WTC11 (cell line): ENCODE measurements around the gene LOX. TPM values are rescaled to one million over a fixed set of nuclear protein-coding genes. Genes with fewer than 3 reads are reported as not detected.

Experiments used
- ATAC-seq: fragments of 200-7000 bp; cut with Tn5 transposase; 2 replicates; pipeline ENCODE4 v1.10.0; 2021; ENCODE audit warnings: mild to moderate bottlenecking, moderate library complexity
- CTCF ChIA-PET: fragments of 300-600 bp; sonication (Branson Sonifier 250); formaldehyde crosslinking; loops from one replicate; lab custom pipeline; 2021; ENCODE audit warnings: antibody characterized with exemption; lab: Charles Lee
- POLR2A ChIA-PET: fragments of 350-600 bp; sonication (Branson Sonifier 250); formaldehyde crosslinking; loops from one replicate; lab custom pipeline; 2021; ENCODE audit warnings: antibody characterized with exemption; lab: Charles Lee
- DNase-seq: peaks from one replicate; pipeline ENCODE4 v3.0.0; 2021; ENCODE audit warnings: low spot score
- H3K27ac Mint-ChIP-seq: 2 replicates; pipeline ENCODE4 v1.8.0; 2021; ENCODE audit warnings: mixed read lengths
- H3K27me3 Mint-ChIP-seq: 2 replicates; pipeline ENCODE4 v1.8.0; 2021; ENCODE audit warnings: low read depth, mild to moderate bottlenecking, moderate library complexity, mixed read lengths
- H3K36me3 Mint-ChIP-seq: 2 replicates; pipeline ENCODE4 v1.8.0; 2021; ENCODE audit warnings: mixed read lengths
- H3K4me1 Mint-ChIP-seq: 2 replicates; pipeline ENCODE4 v1.8.0; 2022; ENCODE audit warnings: mixed read lengths
- H3K4me3 Mint-ChIP-seq: 2 replicates; pipeline ENCODE4 v1.8.0; 2021; ENCODE audit warnings: mild to moderate bottlenecking, moderate library complexity, mixed read lengths
- H3K9me3 Mint-ChIP-seq: 2 replicates; pipeline ENCODE4 v1.8.0; 2021; ENCODE audit warnings: mixed read lengths
- ARID4B ChIP-seq: sonication (generic); formaldehyde crosslinking; IDR thresholded peaks from 2 replicates; pipeline ENCODE4 v1.8.0; 2023; ENCODE audit warnings: missing genetic modification reagents, mild to moderate bottlenecking, borderline replicate concordance
- ATF1 ChIP-seq: sonication (generic); formaldehyde crosslinking; IDR thresholded peaks from 2 replicates; pipeline ENCODE4 v1.8.1; 2023; ENCODE audit warnings: mild to moderate bottlenecking, moderate library complexity, missing genetic modification reagents
- CBFB ChIP-seq: sonication (generic); formaldehyde crosslinking; IDR thresholded peaks from 2 replicates; pipeline ENCODE4 v1.8.1; 2022; ENCODE audit warnings: mild to moderate bottlenecking, low read depth, missing genetic modification reagents
- CREM ChIP-seq: sonication (generic); formaldehyde crosslinking; IDR thresholded peaks from 2 replicates; pipeline ENCODE4 v1.8.1; 2022; ENCODE audit warnings: mild to moderate bottlenecking, missing genetic modification reagents, moderate library complexity
- CTCF ChIP-seq: fragments of 200-600 bp; IDR thresholded peaks from 2 replicates; pipeline ENCODE4 v1.8.0; 2022; ENCODE audit warnings: antibody characterized with exemption
- EMX1 ChIP-seq: fragments of 250-450 bp; sonication (Bioruptor Pico); IDR thresholded peaks from 2 replicates; pipeline ENCODE4 v1.8.0; 2021; ENCODE audit warnings: mild to moderate bottlenecking
- ESRRA ChIP-seq: sonication (generic); formaldehyde crosslinking; IDR thresholded peaks from 2 replicates; pipeline ENCODE4 v1.8.1; 2022; ENCODE audit warnings: mild to moderate bottlenecking, missing genetic modification reagents, borderline replicate concordance
- FOXP1 ChIP-seq: sonication (generic); formaldehyde crosslinking; IDR thresholded peaks from 2 replicates; pipeline ENCODE4 v1.8.0; 2022; ENCODE audit warnings: missing genetic modification reagents, mild to moderate bottlenecking, moderate library complexity, borderline replicate concordance
- HMGA2 ChIP-seq: fragments of 250-450 bp; sonication (Bioruptor Pico); IDR thresholded peaks from 2 replicates; pipeline ENCODE4 v1.4.0; 2021; ENCODE audit warnings: mild to moderate bottlenecking, moderate library complexity
- IRF2 ChIP-seq: sonication (generic); formaldehyde crosslinking; IDR thresholded peaks from 2 replicates; pipeline ENCODE4 v1.8.0; 2022; ENCODE audit warnings: low read depth, missing genetic modification reagents, borderline replicate concordance
- MYBL2 ChIP-seq: sonication (generic); formaldehyde crosslinking; IDR thresholded peaks from 2 replicates; pipeline ENCODE4 v1.8.1; 2023; ENCODE audit warnings: mild to moderate bottlenecking, moderate library complexity, missing genetic modification reagents
- NR2C2 ChIP-seq: sonication (generic); formaldehyde crosslinking; IDR thresholded peaks from 2 replicates; pipeline ENCODE4 v1.8.0; 2022; ENCODE audit warnings: mild to moderate bottlenecking, missing genetic modification reagents
- NR3C1 ChIP-seq: sonication (generic); formaldehyde crosslinking; conservative IDR thresholded peaks from 2 replicates; pipeline ENCODE4 v1.8.1; 2023; ENCODE audit warnings: low read depth, mild to moderate bottlenecking, missing genetic modification reagents
- SOX15 ChIP-seq: fragments of 250-450 bp; sonication (Bioruptor Pico); IDR thresholded peaks from 2 replicates; pipeline ENCODE4 v1.9.0; 2021; ENCODE audit warnings: mild to moderate bottlenecking
- TEAD1 ChIP-seq: sonication (generic); formaldehyde crosslinking; IDR thresholded peaks from 2 replicates; pipeline ENCODE4 v1.8.0; 2022; ENCODE audit warnings: mild to moderate bottlenecking, missing genetic modification reagents
- ZNF416 ChIP-seq: fragments of 250-450 bp; sonication (Bioruptor Pico); IDR thresholded peaks from 2 replicates; pipeline ENCODE4 v1.9.0; 2021; ENCODE audit warnings: mild to moderate bottlenecking, inconsistent platforms
- ZSCAN18 ChIP-seq: fragments of 250-450 bp; sonication (Bioruptor Pico); IDR thresholded peaks from 2 replicates; pipeline ENCODE4 v2.1.2; 2022; ENCODE audit warnings: mild to moderate bottlenecking, moderate library complexity
- total RNA-seq: library from RNA; stranded (reverse); gene quantifications from 3 replicates; pipeline ENCODE4 v1.2.3, GENCODE V29; 2021
- TF ChIP-seq, protein P1 (sequence below): sonication (generic); formaldehyde crosslinking; IDR thresholded peaks from 2 replicates; pipeline ENCODE4 v1.8.1; 2023; ENCODE audit warnings: mild to moderate bottlenecking, missing genetic modification reagents, moderate library complexity
- TF ChIP-seq, protein P2 (sequence below): sonication (generic); formaldehyde crosslinking; IDR thresholded peaks from 2 replicates; pipeline ENCODE4 v1.8.1; 2022; ENCODE audit warnings: low read depth, missing genetic modification reagents, borderline replicate concordance
- TF ChIP-seq, protein P3 (sequence below): sonication (generic); formaldehyde crosslinking; IDR thresholded peaks from 2 replicates; pipeline ENCODE4 v1.8.1; 2022; ENCODE audit warnings: low read depth, mild to moderate bottlenecking, moderate library complexity, missing genetic modification reagents, borderline replicate concordance
- TF ChIP-seq, protein P4 (sequence below): sonication (generic); formaldehyde crosslinking; IDR thresholded peaks from 2 replicates; pipeline ENCODE4 v1.8.0; 2023; ENCODE audit warnings: missing genetic modification reagents

Gene LOX
- total RNA-seq, 1 experiment from 2014 or later, result 1.3 TPM

- ATAC-seq (peak; percentile 55), DNase-seq (no peak)
- Mint-ChIP-seq H3K27ac (no peak overlapping the region), H3K4me1 (no peaks in the 10 kb centered on the region), H3K36me3 (peaks cover 11% of the 10 kb centered on the region), H3K4me3 (no peak overlapping the region), H3K27me3 (no peaks in the 10 kb centered on the region)
- CTCF ChIA-PET, result interaction anchor here (0.7 to 1.4 kb wide), 6 partner anchors 45 to 126 kb away, joined by 3 to 6 read pairs (median 4); partner anchors contain the start of genes LOX and ZNF474
- POLR2A ChIA-PET, result no interaction called here
- no peak for TF ChIP-seq CTCF
- no peak for TF ChIP-seq IRF2 (CRISPR knock-in tag)
- no peak for TF ChIP-seq MYBL2 (CRISPR knock-in tag)
- no peak for TF ChIP-seq CBFB
- TF ChIP-seq ZNF416 (CRISPR knock-in tag), result no peak
- TF ChIP-seq, protein P1, sequence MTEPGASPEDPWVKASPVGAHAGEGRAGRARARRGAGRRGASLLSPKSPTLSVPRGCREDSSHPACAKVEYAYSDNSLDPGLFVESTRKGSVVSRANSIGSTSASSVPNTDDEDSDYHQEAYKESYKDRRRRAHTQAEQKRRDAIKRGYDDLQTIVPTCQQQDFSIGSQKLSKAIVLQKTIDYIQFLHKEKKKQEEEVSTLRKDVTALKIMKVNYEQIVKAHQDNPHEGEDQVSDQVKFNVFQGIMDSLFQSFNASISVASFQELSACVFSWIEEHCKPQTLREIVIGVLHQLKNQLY (CRISPR knock-in tag), result no peak
- TF ChIP-seq NR3C1, result no peak
- no peak for TF ChIP-seq HMGA2 (CRISPR knock-in tag)
- TF ChIP-seq ZSCAN18 (CRISPR knock-in tag), result no peak
- TF ChIP-seq NR2C2 (CRISPR knock-in tag), result no peak
- TF ChIP-seq ATF1 (CRISPR knock-in tag), result no peak
- no peak for TF ChIP-seq SOX15 (CRISPR knock-in tag)
- TF ChIP-seq FOXP1, result no peak
- TF ChIP-seq, all 79 proteins: peak for 0
- no peaks in the 10 kb centered on the region for H3K9me3 Mint-ChIP-seq
Measured at GRCh38 chr5:122030251-122030650, 47.8 kb downstream of the LOX start.

- no peak overlapping the region for H3K27ac Mint-ChIP-seq
- POLR2A ChIA-PET, result no interaction called here
- H3K4me1 Mint-ChIP-seq, result no peaks in the 10 kb centered on the region
- no peaks in the 10 kb centered on the region for H3K9me3 Mint-ChIP-seq
- ATAC-seq, result no peak
- peaks cover 11% of the 10 kb centered on the region for H3K36me3 Mint-ChIP-seq
- TF ChIP-seq, protein P2, sequence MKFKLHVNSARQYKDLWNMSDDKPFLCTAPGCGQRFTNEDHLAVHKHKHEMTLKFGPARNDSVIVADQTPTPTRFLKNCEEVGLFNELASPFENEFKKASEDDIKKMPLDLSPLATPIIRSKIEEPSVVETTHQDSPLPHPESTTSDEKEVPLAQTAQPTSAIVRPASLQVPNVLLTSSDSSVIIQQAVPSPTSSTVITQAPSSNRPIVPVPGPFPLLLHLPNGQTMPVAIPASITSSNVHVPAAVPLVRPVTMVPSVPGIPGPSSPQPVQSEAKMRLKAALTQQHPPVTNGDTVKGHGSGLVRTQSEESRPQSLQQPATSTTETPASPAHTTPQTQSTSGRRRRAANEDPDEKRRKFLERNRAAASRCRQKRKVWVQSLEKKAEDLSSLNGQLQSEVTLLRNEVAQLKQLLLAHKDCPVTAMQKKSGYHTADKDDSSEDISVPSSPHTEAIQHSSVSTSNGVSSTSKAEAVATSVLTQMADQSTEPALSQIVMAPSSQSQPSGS, result no peak
- TF ChIP-seq, protein P3, sequence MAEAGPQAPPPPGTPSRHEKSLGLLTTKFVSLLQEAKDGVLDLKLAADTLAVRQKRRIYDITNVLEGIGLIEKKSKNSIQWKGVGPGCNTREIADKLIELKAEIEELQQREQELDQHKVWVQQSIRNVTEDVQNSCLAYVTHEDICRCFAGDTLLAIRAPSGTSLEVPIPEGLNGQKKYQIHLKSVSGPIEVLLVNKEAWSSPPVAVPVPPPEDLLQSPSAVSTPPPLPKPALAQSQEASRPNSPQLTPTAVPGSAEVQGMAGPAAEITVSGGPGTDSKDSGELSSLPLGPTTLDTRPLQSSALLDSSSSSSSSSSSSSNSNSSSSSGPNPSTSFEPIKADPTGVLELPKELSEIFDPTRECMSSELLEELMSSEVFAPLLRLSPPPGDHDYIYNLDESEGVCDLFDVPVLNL (CRISPR knock-in tag), result no peak
- no peak for TF ChIP-seq ESRRA
- TF ChIP-seq TEAD1 (CRISPR knock-in tag), result no peak
- no peak for TF ChIP-seq ZSCAN18 (CRISPR knock-in tag)
- TF ChIP-seq, protein P1 (CRISPR knock-in tag), result no peak
- no peak for TF ChIP-seq CREM (CRISPR knock-in tag)
- TF ChIP-seq, protein P4, sequence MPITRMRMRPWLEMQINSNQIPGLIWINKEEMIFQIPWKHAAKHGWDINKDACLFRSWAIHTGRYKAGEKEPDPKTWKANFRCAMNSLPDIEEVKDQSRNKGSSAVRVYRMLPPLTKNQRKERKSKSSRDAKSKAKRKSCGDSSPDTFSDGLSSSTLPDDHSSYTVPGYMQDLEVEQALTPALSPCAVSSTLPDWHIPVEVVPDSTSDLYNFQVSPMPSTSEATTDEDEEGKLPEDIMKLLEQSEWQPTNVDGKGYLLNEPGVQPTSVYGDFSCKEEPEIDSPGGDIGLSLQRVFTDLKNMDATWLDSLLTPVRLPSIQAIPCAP (CRISPR knock-in tag), result no peak
- TF ChIP-seq ARID4B (CRISPR knock-in tag), result no peak
- no peak for TF ChIP-seq EMX1
- H3K4me3 Mint-ChIP-seq, result no peak overlapping the region
- CTCF ChIA-PET, result interaction anchor here (0.7 to 1.4 kb wide), 6 partner anchors 45 to 127 kb away, joined by 3 to 6 read pairs (median 4); partner anchors contain the start of genes LOX and ZNF474
- no peak for DNase-seq
- no peaks in the 10 kb centered on the region for H3K27me3 Mint-ChIP-seq
Measured at GRCh38 chr5:122029818-122030217, 48.2 kb downstream of the LOX start.
